Activated naive CD4-positive, alpha-beta T cell treated with anti-CD3 and anti-CD28 coated beads, Interleukin-2, amount 50 U/mL, for 16 hours (primary cell): Measurements from ENCODE around the gene KDM4B.

Experiments
- DNase-seq: peaks from one replicate; pipeline ENCODE4 v3.0.0-alpha.2; 2020

KDM4B gene

DNA sequence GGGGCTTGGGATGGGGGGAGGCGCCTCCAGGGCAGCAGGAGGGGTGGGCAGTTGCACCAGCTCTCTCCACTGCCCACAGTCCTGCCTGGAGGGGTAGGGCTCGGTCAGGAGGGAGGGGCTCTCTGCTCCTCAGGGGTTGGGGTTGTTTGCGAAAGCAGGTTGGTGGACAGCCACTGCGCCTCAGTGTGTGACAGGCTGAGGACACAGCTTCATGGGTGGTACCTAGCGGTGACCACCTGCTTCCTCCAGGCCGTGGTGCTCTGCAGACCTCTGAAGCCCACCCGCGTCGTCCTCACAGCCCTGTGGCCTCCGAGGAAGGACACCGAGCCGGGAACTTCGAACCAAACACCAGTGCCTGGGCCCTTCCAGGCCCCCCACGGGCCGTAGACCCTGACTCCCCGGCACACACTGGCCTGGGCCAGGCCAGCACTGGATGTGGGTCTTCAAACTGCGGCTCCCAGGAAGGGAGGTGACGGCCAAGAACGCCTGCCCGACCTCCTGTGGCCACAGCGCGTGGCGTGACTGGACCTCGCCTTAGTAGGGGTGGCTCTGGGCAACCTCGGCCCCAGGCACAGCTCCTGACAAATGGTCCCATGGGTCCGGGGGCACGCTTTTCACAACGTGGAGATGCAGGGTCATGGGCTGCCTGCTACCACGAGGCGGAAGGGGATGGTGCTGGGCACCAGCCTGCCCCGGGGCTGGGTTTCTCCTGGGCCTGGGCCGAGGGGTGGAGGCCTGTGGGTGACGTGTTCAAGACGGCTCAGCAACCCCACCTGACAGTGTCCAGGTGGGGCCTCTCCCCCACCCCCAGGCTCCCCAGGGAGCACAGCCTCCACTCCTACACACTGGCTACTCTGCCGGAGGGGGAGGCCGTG lies 173.2 kb downstream of the KDM4B start:
- no peak for DNase-seq

DNA sequence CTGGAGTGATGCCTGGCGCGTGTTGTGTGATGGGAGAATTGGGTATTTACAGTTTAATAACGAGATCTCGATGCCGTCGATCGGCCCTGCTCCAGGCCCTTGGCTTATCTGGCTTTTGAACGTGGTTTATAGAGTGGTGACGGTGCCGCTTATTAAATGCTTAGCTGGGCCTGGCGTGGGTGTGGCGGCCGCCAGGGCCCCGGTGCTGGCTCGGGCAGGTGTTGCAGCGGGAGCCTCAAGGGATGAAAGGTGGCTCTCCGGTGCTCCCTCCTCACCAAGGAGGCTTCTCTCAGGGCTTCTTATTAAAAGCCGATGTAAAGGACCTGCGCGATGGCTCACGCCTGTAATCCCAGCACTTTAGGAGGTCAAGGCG lies 173.8 kb downstream of the KDM4B start:
- no peak for DNase-seq

DNA sequence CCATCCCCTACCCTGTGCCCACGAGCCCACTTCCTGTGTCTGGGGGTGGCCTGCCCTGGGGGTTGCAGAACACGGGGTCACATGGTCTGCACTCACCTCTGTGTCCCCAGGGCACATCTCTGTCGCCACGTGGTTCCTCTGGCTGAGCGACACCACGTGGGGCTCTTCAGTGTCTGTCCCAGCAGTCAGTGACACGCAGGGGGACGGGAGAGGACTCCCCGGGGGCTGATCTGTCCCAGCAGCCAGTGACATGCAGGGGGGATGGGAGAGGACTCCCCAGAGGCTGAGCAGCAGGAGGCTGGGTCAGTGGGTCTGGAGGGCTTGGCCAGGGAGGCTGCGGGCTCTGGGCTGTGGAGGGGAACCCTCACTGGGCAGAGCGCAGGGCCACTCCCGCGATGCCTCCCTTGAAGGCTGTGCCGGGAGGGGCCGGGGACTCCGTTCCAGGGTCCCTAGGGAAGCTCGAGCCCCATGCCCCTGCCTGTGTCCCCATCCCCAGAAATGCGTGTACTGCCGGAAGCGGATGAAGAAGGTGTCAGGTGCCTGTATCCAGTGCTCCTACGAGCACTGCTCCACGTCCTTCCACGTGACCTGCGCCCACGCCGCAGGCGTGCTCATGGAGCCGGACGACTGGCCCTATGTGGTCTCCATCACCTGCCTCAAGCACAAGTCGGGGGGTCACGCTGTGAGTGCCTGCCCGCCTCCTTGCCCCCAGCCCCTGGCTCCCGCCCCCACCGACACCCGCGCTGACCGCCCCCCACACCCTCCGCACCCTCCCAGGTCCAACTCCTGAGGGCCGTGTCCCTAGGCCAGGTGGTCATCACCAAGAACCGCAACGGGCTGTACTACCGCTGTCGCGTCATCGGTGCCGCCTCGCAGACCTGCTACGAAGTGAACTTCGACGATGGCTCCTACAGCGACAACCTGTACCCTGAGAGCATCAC lies 174.8 kb downstream of the KDM4B start:
- DNase-seq: peak; percentile 9

DNA sequence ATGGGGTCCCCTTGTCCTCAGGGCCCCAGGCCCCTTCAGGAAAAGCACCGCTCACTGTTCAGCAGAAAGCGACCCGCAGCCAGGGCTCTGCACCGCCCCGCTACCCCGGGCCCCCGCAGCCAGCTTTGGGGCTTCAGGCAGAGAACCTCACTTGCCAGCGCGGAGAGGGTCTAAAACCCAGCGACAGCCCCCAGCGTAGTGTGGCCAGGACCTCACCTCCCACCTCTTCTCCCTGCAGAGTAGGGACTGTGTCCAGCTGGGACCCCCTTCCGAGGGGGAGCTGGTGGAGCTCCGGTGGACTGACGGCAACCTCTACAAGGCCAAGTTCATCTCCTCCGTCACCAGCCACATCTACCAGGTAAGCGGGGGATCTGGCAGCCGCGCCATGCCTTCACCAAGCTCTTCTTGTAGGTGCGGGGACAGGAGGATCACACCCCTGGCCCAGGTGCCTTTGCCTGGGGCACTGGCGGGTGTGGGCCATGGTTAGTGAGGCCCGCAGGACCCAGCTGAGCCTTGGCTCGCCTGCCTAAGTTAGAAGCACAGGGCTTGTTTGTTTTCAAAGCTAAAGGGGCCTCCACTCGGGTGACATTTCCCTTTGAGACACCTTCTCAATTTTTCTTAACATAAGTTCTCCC lies 175.7 kb downstream of the KDM4B start:
- DNase-seq: no peak

DNA sequence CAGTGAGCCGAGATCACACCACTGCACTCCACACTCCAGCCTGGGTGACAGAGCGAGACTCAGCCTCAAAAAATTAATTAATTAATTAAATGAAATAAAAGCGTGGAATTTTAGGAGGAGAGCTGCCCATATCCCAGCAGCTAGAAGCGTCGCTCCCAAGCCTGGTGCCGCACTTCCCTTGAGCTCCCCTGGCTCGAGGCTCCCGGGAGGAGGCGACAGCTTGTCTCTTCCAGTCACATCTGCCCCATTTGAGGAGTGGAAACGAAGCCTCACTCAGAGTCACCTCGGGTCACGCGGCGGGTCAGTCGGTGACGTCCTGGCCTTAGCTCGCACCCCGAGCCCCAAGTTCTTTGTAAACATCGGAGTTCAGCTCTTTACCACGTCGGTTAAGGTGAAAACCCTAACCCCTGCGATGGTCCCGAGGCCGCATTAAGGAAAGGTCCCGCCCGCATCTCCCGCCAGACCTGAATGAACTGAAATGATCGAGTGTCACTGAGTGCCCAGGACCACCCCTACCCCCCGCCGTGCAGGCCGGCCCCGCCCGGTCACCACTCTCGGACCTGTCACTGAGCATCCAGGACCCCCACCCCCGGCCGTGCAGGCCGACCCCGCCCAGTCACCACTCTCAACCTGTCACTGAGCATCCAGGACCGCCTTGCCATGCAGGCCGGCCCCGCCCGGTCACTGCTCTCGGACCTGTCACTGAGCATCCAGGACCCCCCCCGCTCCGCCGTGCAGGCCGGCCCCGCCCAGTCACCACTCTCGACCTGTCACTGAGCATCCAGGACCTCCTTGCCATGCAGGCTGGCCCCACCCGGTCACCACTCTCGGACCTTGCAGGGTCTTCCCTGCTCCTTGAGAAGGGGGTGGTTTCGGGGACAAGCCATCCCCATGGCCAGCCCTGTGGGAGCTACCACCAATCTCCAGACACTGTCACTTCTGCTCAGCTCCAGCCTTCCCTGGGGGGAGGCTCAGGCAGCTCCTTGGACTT lies 176.9 kb downstream of the KDM4B start:
- DNase-seq: peak; percentile 9

DNA sequence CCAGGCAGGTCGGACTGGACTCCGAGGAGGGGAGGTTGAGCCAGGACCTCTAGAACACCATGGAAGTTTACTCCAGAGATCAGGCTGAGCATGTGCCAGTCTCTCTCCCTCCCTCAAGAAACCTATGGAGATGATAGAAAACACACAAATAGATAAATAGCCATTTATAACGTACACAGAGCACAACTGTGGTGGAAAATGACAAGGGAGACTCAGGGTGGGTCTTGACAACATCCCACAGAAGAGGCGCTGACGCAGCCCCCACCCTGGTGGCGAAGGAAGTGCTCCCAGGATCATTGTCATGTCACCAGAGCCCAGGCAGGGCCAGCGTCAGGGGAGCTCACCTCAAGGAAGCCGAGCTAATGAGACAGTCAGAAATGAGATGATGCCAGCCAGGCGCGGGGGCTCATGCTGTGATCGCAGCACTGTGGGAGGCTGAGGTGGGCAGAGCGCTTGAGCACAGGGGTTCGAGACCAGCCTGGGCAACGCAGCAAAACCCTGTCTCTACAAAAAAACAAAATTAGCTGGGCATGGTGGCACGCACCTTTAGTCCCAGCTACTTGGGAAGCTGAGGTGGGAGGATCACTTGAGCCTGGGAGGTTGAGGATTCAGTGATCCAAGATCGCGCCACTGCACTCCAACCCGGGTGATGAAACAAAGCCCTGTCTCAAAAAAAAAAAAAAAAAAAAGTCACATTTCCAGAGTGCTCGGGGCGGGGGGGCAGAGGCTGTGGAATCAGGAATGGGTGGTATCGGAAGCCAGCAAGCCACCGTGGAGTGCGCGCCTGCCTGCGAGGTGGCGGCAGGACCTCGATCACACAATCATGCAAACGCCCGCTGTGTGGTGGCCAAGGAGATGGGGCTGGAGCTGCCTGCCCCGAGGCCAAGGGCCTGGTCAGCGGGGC lies 178.4 kb downstream of the KDM4B start:
- peak; percentile 8 for DNase-seq

DNA sequence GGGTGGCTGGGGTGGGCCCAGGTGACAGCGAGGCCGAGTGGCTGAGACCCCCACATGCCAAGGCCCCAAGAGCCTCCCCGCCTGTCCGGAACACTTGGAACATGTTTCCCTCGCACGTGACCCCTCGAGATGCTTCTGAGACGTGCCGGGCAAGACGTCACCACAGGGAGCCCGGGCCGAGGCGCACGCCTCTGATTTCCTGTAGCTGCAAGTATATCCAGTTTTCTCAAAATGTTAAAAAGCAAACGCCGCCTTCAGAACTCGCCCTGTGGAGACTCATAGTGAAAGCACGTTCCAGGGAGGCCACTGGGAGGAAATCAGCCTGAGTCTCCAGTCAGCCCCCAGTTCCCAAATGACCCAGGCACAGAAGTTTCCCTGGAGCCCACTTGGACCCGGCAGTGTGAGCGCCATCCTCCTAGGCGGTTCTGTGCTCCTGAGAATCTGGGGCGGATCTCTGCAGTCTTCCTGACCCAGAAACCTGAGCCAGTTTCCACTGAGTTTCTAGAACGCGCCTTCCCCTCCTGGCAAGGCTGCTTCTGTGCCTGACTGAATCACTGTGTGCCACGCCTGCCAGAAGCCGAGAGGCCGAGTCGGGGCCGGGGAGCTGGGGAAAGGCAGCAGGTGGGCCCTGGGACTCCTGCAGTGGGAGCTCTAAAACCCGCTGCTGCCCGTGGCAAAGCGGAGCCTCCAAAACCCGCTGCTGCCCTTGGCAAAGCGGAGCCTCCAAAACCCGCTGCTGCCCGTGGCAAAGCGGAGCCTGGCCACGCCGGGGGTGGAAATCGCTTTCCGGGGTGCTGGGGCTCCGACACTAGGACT lies 179.3 kb downstream of the KDM4B start:
- no peak for DNase-seq

DNA sequence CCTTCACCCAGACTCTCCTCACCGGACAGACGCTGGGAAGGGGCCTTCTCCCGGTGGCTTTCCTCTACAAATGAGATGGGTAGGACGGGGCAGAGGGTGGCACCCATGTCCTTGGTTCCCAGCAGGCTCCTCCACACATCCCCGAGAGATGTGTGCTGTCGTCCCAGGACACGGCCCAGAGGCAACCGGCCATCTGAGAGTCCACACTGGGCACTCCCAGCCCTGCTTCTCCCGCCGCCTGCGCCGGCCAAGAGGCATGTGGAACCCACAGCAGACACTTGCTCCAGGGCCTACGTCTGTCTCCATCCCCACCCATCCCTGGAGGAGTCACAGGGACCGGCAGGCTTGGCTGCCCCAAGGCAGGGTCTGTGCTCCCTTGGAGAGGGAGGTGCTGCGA lies 179.9 kb downstream of the KDM4B start:
- DNase-seq: no peak

DNA sequence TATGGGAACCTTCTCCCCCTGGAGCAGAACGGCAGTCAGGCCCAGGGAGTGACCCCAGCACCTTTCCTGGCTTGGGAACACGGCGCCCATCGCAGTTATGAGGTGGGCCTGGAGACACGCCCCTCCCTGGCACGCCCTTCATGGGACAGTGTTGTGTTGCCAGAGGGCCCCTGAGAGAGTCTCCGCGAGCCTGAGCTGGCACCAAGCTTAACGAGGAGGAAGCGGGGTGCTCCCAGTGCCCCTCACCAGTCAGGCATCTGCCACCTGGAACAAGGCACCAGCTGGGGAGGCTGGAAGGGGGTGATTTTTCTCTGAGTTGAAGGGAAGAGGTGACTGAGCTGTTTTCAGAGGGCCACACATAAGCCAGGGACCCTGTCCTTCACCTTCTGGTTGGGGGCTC lies 180.6 kb downstream of the KDM4B start:
- DNase-seq: no peak

DNA sequence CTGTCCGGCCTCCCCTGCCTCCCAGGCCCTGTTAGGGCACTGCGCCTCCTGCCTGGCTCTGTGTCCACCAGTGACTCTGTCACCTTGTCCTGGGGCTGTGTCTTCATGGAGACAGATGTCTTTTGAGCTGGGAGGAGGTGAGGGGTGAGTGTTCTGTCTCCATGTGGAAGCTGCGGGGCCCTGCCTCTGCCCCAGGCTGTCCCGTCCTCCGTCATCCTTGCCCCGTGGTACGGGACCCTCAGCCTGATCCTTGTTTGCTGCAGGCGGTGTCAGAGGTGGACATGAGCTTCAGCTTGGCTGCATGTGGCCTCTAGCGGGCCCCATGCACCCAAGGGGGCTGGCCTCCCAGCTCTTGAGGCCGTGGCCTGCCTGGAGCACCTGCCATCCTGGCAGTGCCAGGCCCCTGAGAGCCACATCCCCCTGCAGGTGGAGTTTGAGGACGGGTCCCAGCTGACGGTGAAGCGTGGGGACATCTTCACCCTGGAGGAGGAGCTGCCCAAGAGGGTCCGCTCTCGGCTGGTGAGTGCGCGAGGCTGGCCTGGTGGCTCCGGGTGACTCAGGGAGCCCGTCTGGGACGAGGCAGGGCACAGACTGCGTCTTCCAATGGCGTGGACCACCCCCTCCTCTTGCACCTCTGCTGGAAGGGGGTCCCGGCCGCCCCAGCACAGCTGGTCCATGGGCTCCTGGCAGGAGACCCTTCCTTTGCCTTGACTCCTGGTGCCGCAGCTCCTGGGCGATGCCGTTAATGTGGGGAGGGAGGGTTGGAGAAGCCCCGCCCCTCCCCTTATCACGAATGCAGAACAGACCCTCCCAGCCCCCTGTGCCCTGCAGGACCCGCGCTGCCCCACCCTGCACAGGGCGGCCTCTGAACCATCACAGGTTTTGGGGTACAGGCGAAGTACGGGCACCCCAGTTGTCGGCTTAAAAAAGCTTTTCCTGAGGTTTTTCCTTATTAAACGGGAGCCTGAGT lies 181.3 kb downstream of the KDM4B start:
- no peak for DNase-seq

DNA sequence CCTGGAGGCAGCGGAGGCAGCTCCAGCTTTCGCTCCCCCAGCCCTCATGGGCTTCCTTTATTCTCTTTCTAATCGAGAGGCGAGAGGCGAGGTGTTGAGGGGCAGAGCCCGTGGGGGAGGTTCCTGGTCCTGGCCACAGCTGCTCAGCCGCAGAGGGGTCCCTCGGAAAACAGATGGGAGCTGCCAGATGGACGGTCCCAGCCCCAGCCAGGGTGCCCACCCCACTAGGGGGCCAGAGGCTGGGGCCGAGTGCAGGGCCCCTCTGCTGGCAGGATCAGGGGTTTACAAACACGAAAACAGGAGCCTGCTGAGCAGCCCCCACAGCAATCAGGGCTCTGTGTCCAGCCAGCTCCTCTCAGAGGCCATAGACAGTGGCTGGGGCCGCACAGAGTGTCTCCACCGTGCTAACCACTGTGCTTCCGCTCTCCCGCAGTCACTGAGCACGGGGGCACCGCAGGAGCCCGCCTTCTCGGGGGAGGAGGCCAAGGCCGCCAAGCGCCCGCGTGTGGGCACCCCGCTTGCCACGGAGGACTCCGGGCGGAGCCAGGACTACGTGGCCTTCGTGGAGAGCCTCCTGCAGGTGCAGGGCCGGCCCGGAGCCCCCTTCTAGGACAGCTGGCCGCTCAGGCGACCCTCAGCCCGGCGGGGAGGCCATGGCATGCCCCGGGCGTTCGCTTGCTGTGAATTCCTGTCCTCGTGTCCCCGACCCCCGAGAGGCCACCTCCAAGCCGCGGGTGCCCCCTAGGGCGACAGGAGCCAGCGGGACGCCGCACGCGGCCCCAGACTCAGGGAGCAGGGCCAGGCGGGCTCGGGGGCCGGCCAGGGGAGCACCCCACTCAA lies 182.2 kb downstream of the KDM4B start:
- DNase-seq: no peak

DNA sequence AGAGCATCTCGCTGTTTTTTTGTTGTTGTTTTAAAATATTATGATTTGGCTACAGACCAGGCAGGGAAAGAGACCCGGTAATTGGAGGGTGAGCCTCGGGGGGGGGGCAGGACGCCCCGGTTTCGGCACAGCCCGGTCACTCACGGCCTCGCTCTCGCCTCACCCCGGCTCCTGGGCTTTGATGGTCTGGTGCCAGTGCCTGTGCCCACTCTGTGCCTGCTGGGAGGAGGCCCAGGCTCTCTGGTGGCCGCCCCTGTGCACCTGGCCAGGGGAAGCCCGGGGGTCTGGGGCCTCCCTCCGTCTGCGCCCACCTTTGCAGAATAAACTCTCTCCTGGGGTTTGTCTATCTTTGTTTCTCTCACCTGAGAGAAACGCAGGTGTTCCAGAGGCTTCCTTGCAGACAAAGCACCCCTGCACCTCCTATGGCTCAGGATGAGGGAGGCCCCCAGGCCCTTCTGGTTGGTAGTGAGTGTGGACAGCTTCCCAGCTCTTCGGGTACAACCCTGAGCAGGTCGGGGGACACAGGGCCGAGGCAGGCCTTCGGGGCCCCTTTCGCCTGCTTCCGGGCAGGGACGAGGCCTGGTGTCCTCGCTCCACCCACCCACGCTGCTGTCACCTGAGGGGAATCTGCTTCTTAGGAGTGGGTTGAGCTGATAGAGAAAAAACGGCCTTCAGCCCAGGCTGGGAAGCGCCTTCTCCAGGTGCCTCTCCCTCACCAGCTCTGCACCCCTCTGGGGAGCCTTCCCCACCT lies 183.3 kb downstream of the KDM4B start:
- DNase-seq: no peak

DNA sequence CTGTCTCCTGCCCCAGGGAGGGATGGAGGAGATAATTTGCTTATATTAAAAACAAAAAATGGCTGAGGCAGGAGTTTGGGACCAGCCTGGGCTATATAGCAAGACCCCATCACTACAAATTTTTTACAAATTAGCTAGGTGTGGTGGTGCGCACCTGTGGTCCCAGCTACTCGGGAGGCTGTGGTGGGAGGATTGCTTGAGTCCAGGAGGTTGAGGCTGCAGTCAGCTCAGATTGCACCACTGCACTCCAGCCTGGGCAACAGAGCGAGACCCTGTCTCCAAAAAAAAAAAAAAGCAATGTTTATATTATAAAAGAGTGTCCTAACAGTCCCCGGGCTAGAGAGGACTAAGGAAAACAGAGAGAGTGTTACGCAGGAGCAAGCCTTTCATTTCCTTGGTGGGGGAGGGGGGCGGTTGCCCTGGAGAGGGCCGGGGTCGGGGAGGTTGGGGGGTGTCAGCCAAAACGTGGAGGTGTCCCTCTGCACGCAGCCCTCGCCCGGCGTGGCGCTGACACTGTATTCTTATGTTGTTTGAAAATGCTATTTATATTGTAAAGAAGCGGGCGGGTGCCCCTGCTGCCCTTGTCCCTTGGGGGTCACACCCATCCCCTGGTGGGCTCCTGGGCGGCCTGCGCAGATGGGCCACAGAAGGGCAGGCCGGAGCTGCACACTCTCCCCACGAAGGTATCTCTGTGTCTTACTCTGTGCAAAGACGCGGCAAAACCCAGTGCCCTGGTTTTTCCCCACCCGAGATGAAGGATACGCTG lies 184.0 kb downstream of the KDM4B start:
- no peak for DNase-seq

DNA sequence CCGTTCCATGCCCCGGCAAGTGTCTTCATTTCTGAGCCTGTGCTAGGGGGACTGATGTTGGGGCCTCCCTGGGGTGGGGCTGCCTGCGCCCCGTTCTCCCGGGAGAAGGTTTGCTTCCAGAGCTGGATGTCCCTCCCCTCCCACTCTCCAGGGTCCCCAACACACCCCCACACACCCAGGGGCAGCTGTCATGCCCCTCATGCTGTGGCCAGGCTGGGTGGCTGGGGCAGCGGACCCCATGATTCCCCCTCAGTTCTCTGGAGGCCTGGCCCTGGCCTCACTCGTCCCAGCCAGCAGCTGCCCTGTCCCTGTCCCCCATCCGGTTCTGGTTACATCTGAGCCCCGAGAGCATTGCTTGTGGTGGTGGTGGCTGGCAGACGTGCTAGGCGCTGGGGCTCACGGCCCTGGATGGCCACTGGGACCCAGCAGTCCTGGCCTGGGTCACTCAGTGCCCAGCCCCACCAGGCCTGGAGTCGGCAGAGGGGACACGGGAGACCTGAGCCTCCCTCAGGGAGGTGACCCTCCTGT lies 184.8 kb downstream of the KDM4B start:
- DNase-seq: no peak

DNA sequence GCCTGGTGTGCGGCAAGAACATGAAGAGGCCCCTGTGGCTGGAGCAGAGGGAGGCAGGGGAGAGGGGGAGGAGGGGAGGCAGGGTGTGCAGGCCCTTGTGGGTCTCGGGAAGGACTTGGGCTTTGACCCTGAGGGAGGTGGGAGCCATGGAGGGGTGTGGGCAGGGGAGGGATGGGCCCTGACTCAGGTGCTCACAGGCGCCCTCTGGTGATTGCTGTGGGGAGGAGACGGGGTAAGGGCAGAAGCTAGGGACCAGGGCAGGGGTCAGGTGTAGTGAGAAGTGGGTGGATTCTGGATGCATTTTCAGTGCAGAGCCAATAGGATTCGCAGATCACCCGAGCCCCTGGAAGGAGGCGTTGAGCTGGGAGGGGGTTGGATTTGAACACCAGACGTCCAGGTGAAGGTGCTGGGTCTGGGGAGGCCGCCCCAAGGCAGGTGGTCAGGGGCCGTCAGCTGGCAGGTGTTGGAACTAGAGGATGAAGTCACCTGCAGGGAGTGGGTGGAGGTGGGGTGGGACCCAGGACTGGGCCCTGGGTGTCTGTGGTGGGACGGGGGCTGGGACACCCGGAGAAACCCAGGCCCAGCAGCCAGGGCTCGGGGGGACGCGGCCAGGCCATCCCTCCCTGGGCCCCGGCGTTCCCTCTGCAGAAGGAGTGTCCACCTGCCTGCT lies 185.4 kb downstream of the KDM4B start:
- no peak for DNase-seq
